Suprapubic skin (tissue), 4 donors: Measurements from ENCODE around the gene CHRNB4. TPM values are rescaled to one million over a fixed set of nuclear protein-coding genes. Genes with fewer than 3 reads are reported as not detected.
"Not testable (repeated sequence)": the region's sequence is repeated elsewhere in the genome, so short reads cannot be mapped to it uniquely, and the experiment has no call there.

Experiments
- DNase-seq, 2 donors: peaks; one replicate each; pipeline ENCODE4 v3.0.0-alpha.2; 2019; ENCODE audit warnings: low spot score in 2 of 2
- H3K27ac ChIP-seq: fragments of 200-600 bp; sonication (generic); one replicate; pipeline ENCODE4 v1.5.1; 2019
- H3K27me3 ChIP-seq: fragments of 200-600 bp; sonication (generic); one replicate; pipeline ENCODE4 v1.5.1; 2019
- H3K36me3 ChIP-seq: fragments of 200-600 bp; sonication (generic); one replicate; pipeline ENCODE4 v1.5.1; 2019
- H3K4me1 ChIP-seq: fragments of 200-600 bp; sonication (generic); one replicate; pipeline ENCODE4 v1.5.1; 2019
- H3K4me3 ChIP-seq: fragments of 200-600 bp; sonication (generic); one replicate; pipeline ENCODE4 v1.5.1; 2019; ENCODE audit warnings: mild to moderate bottlenecking
- H3K9me3 ChIP-seq: fragments of 200-600 bp; sonication (generic); one replicate; pipeline ENCODE4 v1.5.1; 2019
- EP300 ChIP-seq: sonication (generic); formaldehyde crosslinking; IDR thresholded peaks from one replicate; pipeline ENCODE4 v1.6.1; 2017; ENCODE audit warnings: antibody characterized with exemption
- POLR2A ChIP-seq, 2 donors: fragments of 450-650 bp; IDR thresholded peaks; one replicate each; pipeline ENCODE4 v1.6.1; 2017; ENCODE audit warnings: antibody characterized with exemption in 2 of 2, mild to moderate bottlenecking in 2 of 2, moderate library complexity in 2 of 2
- POLR2AphosphoS5 ChIP-seq, 3 donors: sonication (generic); formaldehyde crosslinking; IDR thresholded peaks; one replicate each; pipeline ENCODE4 v1.6.1; 2017; ENCODE audit warnings: antibody characterized with exemption in 3 of 3
- WGBS: methylation state at CpG from one replicate; pipeline ENCODE4 v1.1.5; 2018; 5-methylcytosine and 5-hydroxymethylcytosine counted together
- total RNA-seq, 4 donors: library from RNA; depleted of rRNA; stranded (reverse); fragments of >200 nt; gene quantifications; one replicate each; pipeline ENCODE4 v1.1.0, GENCODE V29; 2016
- TF ChIP-seq, protein P1 (sequence below), 2 donors: fragments of 200-600 bp in 1 of 2; fragments of 450-650 bp in 1 of 2; sonication (generic) in 1 of 2; IDR thresholded peaks; one replicate each; pipeline ENCODE4 v1.5.1; 2016 to 2019; ENCODE audit warnings: antibody characterized with exemption in 2 of 2, mild to moderate bottlenecking in 1 of 2, moderate library complexity in 1 of 2

CHRNB4 gene
- total RNA-seq, 4 donors from 2014 or later: 0.47 TPM; not detected in 3

DNA sequence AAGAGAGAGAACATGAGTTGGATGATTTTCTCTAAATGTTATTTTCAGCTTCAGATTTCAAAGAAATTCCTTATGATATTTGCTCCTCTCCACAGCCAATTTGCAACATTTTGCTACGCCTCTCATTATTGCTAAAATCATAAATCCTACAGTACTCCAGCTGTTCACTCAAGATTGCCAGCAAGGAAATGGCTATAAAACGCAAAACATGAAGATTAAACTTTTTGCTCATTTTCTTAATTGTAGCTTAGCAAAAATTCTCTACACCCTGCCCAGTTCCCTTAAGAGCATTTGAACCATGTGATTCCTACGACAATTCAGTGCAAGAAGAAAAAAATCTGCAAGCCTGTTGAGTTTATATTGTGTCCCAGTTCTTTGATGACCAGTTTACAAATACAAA lies 27.0 kb downstream of the CHRNB4 start:
- Histone ChIP-seq H3K36me3 (no peaks in the 10 kb centered on the region), H3K9me3 (no peaks in the 10 kb centered on the region), H3K27me3 (peaks cover 5% of the 10 kb centered on the region), H3K27ac (no peak overlapping the region), H3K4me1 (peaks cover 4% of the 10 kb centered on the region), H3K4me3 (no peak overlapping the region)
- TF ChIP-seq, protein P1, sequence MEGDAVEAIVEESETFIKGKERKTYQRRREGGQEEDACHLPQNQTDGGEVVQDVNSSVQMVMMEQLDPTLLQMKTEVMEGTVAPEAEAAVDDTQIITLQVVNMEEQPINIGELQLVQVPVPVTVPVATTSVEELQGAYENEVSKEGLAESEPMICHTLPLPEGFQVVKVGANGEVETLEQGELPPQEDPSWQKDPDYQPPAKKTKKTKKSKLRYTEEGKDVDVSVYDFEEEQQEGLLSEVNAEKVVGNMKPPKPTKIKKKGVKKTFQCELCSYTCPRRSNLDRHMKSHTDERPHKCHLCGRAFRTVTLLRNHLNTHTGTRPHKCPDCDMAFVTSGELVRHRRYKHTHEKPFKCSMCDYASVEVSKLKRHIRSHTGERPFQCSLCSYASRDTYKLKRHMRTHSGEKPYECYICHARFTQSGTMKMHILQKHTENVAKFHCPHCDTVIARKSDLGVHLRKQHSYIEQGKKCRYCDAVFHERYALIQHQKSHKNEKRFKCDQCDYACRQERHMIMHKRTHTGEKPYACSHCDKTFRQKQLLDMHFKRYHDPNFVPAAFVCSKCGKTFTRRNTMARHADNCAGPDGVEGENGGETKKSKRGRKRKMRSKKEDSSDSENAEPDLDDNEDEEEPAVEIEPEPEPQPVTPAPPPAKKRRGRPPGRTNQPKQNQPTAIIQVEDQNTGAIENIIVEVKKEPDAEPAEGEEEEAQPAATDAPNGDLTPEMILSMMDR (IDR thresholded peaks at IDR 0.05): no peak
- no peak for TF ChIP-seq POLR2AphosphoS5 (IDR thresholded peaks at IDR 0.05)
- TF ChIP-seq EP300: no peak
- no peak for TF ChIP-seq POLR2A (IDR thresholded peaks at IDR 0.05)
- no peak for DNase-seq
- WGBS: 43% methylated on average over 3 of the region's 3 CpGs

DNA sequence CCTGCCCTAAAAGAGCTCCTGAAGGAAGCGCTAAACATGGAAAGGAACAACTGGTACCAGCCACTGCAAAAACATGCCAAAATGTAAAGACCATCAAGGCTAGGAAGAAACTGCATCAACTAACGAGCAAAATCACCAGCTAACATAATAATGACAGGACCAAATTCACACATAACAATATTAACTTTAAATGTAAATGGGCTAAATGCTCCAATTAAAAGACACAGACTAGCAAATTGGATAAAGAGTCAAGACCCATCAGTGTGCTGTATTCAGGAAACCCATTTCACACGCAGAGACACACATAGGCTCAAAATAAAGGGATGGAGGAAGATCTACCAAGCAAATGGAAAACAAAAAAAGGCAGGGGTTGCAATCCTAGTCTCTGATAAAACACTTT lies 31.5 kb downstream of the CHRNB4 start:
- H3K9me3 ChIP-seq, H3K27ac ChIP-seq, H3K36me3 ChIP-seq, DNase-seq, H3K27me3 ChIP-seq, H3K4me1 ChIP-seq, H3K4me3 ChIP-seq: not testable (repeated sequence)
- 93% methylated on average over 3 of the region's 3 CpGs for WGBS

DNA sequence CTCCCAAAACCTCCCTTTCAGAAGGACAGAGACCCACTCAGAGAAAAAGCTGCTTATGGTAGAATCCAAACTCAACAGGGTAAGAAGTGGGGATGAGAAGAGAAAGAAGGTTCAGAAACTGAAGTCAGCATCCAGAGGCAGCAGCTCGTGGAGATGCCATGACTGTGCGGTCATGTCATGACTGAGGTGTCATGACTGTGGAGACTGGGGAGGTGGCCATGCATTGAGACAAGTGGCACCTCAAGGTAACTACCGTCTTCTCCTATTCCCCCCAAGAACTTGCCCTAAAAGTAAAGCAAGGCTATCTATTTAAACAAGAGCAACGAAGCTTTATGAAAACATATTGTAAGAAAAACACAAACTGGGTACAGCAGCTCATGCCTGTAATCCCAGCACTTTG lies 35.3 kb downstream of the CHRNB4 start:
- DNase-seq: no peak
- no peaks in the 10 kb centered on the region for H3K4me1 ChIP-seq
- peaks cover 13% of the 10 kb centered on the region for H3K27me3 ChIP-seq
- 91% methylated on average over 4 of the region's 4 CpGs for WGBS
- TF ChIP-seq EP300: no peak
- TF ChIP-seq POLR2A (IDR thresholded peaks at IDR 0.05): no peak
- TF ChIP-seq, protein P1 (IDR thresholded peaks at IDR 0.05): no peak
- TF ChIP-seq POLR2AphosphoS5 (IDR thresholded peaks at IDR 0.05): no peak
- no peaks in the 10 kb centered on the region for H3K9me3 ChIP-seq
- H3K4me3 ChIP-seq: no peak overlapping the region
- H3K36me3 ChIP-seq: no peaks in the 10 kb centered on the region
- H3K27ac ChIP-seq: no peak overlapping the region

DNA sequence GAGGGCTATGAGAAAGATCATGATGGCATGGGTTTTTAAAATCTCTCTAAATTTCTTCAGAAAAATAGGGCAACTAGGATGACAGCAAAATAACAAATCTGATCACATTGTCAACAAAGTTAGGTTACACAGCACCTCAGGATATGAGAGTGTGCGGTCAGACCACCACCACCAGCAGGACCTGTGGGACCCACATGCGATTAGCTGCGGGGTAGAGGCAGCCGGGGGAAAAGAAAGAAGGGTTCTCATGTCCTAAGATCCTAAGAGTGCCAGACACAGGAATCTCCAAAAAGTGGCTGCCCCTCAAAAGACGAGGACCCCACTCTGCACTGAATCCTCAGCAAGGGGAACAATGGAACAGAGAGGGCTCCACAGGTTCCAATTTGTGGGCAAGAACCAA lies 35.8 kb downstream of the CHRNB4 start:
- WGBS: 93% methylated on average over 5 of the region's 5 CpGs
- no peaks in the 10 kb centered on the region for H3K36me3 ChIP-seq
- peaks cover 13% of the 10 kb centered on the region for H3K27me3 ChIP-seq
- H3K27ac ChIP-seq: no peak overlapping the region
- TF ChIP-seq POLR2AphosphoS5 (IDR thresholded peaks at IDR 0.05): no peak
- TF ChIP-seq, protein P1 (IDR thresholded peaks at IDR 0.05): no peak
- no peak for TF ChIP-seq POLR2A (IDR thresholded peaks at IDR 0.05)
- TF ChIP-seq EP300: no peak
- no peak overlapping the region for H3K4me3 ChIP-seq
- H3K4me1 ChIP-seq: no peaks in the 10 kb centered on the region
- no peak for DNase-seq
- H3K9me3 ChIP-seq: no peaks in the 10 kb centered on the region

DNA sequence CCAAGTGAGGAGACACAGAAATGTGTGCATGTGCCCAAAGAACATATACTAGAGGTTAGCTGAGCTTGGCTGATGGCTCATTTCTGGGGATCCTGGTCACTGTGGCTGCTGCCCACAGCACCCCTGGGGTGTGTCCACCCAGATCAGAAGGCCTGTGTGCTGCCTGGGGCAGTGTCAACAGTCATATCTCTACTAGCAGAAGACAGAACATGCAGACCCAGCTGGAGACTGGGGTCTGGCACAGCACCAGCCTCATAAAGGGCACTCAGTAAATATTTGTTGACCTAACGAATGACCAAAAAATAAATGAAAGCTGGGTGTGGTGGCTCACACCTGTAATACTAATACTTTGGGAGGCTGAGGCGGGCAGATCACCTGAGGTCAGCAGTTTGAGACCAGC lies 36.6 kb downstream of the CHRNB4 start:
- 90% methylated on average over 2 of the region's 2 CpGs for WGBS
- H3K9me3 ChIP-seq: no peaks in the 10 kb centered on the region
- H3K4me3 ChIP-seq: no peak overlapping the region
- DNase-seq: no peak
- no peaks in the 10 kb centered on the region for H3K36me3 ChIP-seq
- TF ChIP-seq, protein P1 (IDR thresholded peaks at IDR 0.05): no peak
- no peak for TF ChIP-seq POLR2AphosphoS5 (IDR thresholded peaks at IDR 0.05)
- no peak for TF ChIP-seq EP300
- H3K27ac ChIP-seq: no peak overlapping the region
- H3K4me1 ChIP-seq: no peaks in the 10 kb centered on the region
- H3K27me3 ChIP-seq: peaks cover 13% of the 10 kb centered on the region

DNA sequence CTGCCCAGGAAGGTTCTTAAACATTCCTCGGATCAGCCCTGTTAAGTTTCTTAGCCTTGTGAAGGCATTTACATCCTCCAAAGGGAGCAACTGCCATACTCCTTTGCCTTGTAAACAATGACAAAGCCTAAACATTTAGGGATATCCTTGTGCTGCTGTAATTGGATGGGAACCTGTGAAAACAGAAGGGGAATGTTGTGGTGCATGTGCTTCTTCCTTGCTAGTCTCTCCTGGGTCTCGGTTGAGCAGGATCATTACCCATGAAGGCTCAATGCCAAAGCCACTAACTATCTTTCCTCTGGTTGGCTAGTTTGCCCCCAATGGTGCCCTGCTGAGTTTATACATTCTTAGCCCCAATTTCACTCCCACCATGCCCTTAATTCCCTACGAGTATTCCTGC lies 37.5 kb downstream of the CHRNB4 start:
- H3K4me3 ChIP-seq: no peak overlapping the region
- no peaks in the 10 kb centered on the region for H3K9me3 ChIP-seq
- WGBS: 63% methylated on average over 3 of the region's 3 CpGs
- TF ChIP-seq, protein P1 (IDR thresholded peaks at IDR 0.05): no peak
- TF ChIP-seq POLR2AphosphoS5 (IDR thresholded peaks at IDR 0.05): no peak
- no peak for TF ChIP-seq EP300
- no peak for TF ChIP-seq POLR2A (IDR thresholded peaks at IDR 0.05)
- DNase-seq: no peak
- H3K27ac ChIP-seq: no peak overlapping the region
- H3K36me3 ChIP-seq: no peaks in the 10 kb centered on the region
- H3K27me3 ChIP-seq: peaks cover 13% of the 10 kb centered on the region
- no peaks in the 10 kb centered on the region for H3K4me1 ChIP-seq
